ENCODE results near the gene PTRHD1. TPM values are rescaled to one million over a fixed set of nuclear protein-coding genes. Genes with fewer than 3 reads are reported as not detected.
A peak's percentile ranks its signal among the peaks of the same experiment; 100 is the strongest.

PTRHD1 gene
- total and polyA plus RNA-seq, 8 donors = 8.4 to 41.0 (median 22.8) TPM

DNA sequence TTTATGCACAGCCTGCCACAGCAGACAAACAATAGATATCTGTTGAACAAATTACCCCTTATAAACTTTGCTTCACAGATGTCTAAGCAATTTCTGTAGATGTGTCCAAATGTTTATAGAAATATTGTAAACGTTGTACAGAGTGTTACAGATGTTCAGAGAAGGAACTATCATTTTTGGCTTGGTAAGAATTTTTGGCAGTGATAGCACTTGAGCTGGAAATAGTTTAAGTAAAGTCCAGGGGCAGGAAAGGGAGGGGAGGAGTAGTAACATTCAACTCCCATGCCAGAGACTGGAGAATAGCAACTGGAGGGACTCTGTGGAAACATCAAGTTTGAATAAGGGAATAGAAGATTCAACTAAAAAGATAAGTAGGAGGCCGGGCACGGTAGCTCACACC, 4.4 kb downstream of the PTRHD1 start:
- WGBS, 5 donors = 56 to 85% (median 78%) methylated on average over 3 of the region's 3 CpGs
- H3K9me3 ChIP-seq = no peaks in the 10 kb centered on the region
- no peak for TF ChIP-seq POLR2A (IDR thresholded peaks at IDR 0.05)
- no peak for TF ChIP-seq EP300 (IDR thresholded peaks at IDR 0.05)
- peaks cover 0 to 18% (median 12%) of the 10 kb centered on the region in 4 donors for H3K36me3 ChIP-seq
- H3K27ac ChIP-seq = no peak overlapping the region
- intact Hi-C loops (cut with DNase I; ENCODE audit: low total_unique reads) = no loop called here
- H3K4me1 ChIP-seq = peaks cover 4 to 18% (median 14%) of the 10 kb centered on the region in 4 donors
- H3K27me3 ChIP-seq = no peaks in the 10 kb centered on the region
- no peak overlapping the region for H3K4me3 ChIP-seq
- DNase-seq = peak in 1 of 2 donors; percentile 20

DNA sequence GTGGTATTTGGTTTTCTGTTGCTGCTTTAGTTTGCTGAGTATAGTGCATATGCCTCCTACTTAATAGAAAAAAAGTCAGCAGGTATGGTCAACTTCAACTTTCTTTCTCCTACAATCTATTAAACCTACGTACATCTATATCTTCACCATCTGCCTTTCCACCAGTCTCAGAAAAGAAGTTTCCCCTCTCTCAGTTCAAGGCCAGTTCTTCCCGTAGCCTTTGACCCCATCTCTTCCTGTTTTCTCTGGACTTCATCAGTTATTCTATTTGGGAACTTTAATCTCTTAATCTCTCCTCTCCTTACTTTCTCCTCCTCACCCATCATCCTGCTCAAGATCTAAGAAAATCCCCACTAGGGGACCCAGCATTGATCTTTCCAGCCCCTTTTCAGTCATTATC, 5.7 kb downstream of the PTRHD1 start:
- TF ChIP-seq, protein P1, sequence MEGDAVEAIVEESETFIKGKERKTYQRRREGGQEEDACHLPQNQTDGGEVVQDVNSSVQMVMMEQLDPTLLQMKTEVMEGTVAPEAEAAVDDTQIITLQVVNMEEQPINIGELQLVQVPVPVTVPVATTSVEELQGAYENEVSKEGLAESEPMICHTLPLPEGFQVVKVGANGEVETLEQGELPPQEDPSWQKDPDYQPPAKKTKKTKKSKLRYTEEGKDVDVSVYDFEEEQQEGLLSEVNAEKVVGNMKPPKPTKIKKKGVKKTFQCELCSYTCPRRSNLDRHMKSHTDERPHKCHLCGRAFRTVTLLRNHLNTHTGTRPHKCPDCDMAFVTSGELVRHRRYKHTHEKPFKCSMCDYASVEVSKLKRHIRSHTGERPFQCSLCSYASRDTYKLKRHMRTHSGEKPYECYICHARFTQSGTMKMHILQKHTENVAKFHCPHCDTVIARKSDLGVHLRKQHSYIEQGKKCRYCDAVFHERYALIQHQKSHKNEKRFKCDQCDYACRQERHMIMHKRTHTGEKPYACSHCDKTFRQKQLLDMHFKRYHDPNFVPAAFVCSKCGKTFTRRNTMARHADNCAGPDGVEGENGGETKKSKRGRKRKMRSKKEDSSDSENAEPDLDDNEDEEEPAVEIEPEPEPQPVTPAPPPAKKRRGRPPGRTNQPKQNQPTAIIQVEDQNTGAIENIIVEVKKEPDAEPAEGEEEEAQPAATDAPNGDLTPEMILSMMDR (IDR thresholded peaks at IDR 0.05) = no peak
- no peaks in the 10 kb centered on the region for H3K9me3 ChIP-seq
- no peak overlapping the region for H3K4me3 ChIP-seq
- intact Hi-C loops (cut with DNase I; ENCODE audit: low total_unique reads) = no loop called here
- H3K27ac ChIP-seq = no peak overlapping the region
- peaks cover 0 to 18% (median 12%) of the 10 kb centered on the region in 4 donors for H3K36me3 ChIP-seq
- no peaks in the 10 kb centered on the region for H3K27me3 ChIP-seq
- DNase-seq = no peak
- WGBS, 5 donors = 66 to 89% (median 82%) methylated on average over 2 of the region's 2 CpGs
- H3K4me1 ChIP-seq = peaks cover 0 to 12% (median 8%) of the 10 kb centered on the region in 4 donors

DNA sequence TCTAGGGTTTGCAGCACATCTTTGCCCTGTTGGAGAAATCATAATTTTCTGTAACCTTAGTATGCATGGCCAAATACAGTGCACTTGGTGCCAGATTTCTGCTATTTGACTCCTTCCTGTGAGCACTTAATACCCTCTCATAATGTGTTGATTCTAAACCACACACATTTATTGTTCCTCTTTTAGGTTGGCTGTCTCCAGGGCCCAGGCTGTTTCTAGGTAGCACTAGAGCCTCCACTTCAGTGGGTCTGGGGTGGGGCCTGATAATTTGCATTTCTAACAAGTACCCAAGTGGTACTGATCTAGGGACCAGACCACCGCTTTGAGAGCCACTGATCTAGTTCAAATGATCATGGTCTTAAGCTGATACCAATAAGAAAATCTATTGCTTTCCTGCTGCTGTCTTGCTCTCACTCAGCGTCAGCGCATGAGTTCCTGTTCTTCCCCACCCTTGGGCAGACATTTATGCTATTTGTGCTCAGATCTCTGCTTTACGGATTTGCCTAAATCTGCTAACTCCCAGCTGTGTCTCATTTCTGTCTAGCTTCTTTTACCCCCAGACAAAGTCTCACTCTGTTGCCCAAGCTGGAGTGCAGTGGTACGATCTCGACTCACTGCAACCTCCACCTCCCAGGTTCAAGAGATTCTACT, 7.4 kb downstream of the PTRHD1 start:
- TF ChIP-seq POLR2A (IDR thresholded peaks at IDR 0.05) (no peak), EP300 (IDR thresholded peaks at IDR 0.05) (no peak), POLR2AphosphoS5 (IDR thresholded peaks at IDR 0.05) (no peak)
- TF ChIP-seq, protein P1 (IDR thresholded peaks at IDR 0.05) = no peak
- no peak overlapping the region for H3K4me3 ChIP-seq
- peaks cover 0 to 18% (median 12%) of the 10 kb centered on the region in 4 donors for H3K36me3 ChIP-seq
- no peaks in the 10 kb centered on the region for H3K9me3 ChIP-seq
- intact Hi-C loops (cut with DNase I; ENCODE audit: low total_unique reads) = no loop called here
- no peak overlapping the region for H3K27ac ChIP-seq
- 84 to 89% (median 86%) methylated on average over 6 of the region's 6 CpGs for WGBS, 5 donors
- H3K27me3 ChIP-seq = no peaks in the 10 kb centered on the region
- peak in 1 of 2 donors; percentile 30 for DNase-seq
- no peaks in the 10 kb centered on the region for H3K4me1 ChIP-seq

- Histone ChIP-seq H3K27me3 (no peaks in the 10 kb centered on the region), H3K9me3 (no peaks in the 10 kb centered on the region), H3K27ac (no peak overlapping the region), H3K4me3 (no peak overlapping the region), H3K36me3 (no peaks in the 10 kb centered on the region), H3K4me1 (no peaks in the 10 kb centered on the region)
- intact Hi-C loops (cut with DNase I; ENCODE audit: low total_unique reads) = no loop called here
- TF ChIP-seq POLR2A (IDR thresholded peaks at IDR 0.05) (no peak), EP300 (IDR thresholded peaks at IDR 0.05) (no peak), POLR2AphosphoS5 (IDR thresholded peaks at IDR 0.05) (no peak)
- TF ChIP-seq, protein P1 (IDR thresholded peaks at IDR 0.05) = no peak
- 86 to 95% (median 90%) methylated on average over 3 of the region's 3 CpGs for WGBS, 5 donors
- no peak for DNase-seq
These were observed 9.6 kb downstream of the PTRHD1 start for GRCh38 chr2:24783641-24784040.

DNA sequence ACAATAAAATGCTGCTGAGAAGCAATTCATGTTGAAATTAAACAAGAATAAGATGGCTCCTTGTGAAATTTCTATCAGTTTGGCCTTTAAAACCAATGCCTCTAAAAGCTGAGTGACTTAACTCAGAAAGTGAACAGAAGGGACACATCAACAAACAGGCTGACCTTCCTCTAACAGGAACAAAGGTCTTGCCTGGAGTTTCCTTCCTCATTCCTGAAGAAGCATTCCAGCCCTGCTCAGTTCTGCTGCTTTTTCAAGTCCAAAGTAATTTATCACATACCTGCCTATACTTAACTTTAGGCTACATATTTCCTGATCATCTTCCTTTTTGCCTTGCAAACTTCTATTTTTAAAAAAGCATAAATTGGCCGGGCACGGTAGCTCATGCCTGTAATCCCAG, 14.1 kb downstream of the PTRHD1 start:
- Histone ChIP-seq H3K4me3 (no peak overlapping the region), H3K27me3 (no peaks in the 10 kb centered on the region), H3K9me3 (no peaks in the 10 kb centered on the region), H3K27ac (no peak overlapping the region), H3K4me1 (no peaks in the 10 kb centered on the region), H3K36me3 (no peaks in the 10 kb centered on the region)
- TF ChIP-seq POLR2A (IDR thresholded peaks at IDR 0.05) (no peak), POLR2AphosphoS5 (IDR thresholded peaks at IDR 0.05) (peak in 1 of 3 donors; percentile 16)
- 52 to 75% (median 58%) methylated on average over 2 of the region's 2 CpGs for WGBS, 5 donors
- intact Hi-C loops (cut with DNase I; ENCODE audit: low total_unique reads) = no loop called here
- DNase-seq = peak in 1 of 2 donors; percentile 59

All from stomach (tissue), 9 donors.